Common myeloid progenitor, CD34-positive (primary cell): ENCODE measurements around the gene ELAVL4.
A peak's percentile ranks its signal among the peaks of the same experiment; 100 is the strongest.

Experiments used
- CTCF ChIA-PET: fragments of 350-600 bp; sonication (Branson Sonifier 250); formaldehyde crosslinking; loops from one replicate; lab custom pipeline; 2021; ENCODE audit warnings: antibody characterized with exemption; lab: Charles Lee
- POLR2A ChIA-PET: fragments of 350-600 bp; sonication (Branson Sonifier 250); formaldehyde crosslinking; loops from one replicate; lab custom pipeline; 2021; ENCODE audit warnings: antibody characterized with exemption; lab: Charles Lee
- DNase-seq, 3 donors: peaks; one replicate each; pipeline versions ENCODE4 v3.0.0 to v3.0.0-alpha.2; 2013
- H3K27ac ChIP-seq, 2 experiments: 1 replicate in 1 of 2; 2 replicates in 1 of 2; pipeline ENCODE4 v1.7.0; 2013; ENCODE audit warnings: inconsistent platforms in 2 of 2, low read length in 2 of 2, mild to moderate bottlenecking in 2 of 2, low read depth in 1 of 2, moderate library complexity in 1 of 2; ENCODE audit not compliant: severe bottlenecking in 2 of 2, insufficient read depth in 1 of 2, poor library complexity in 1 of 2
- H3K27me3 ChIP-seq, 5 experiments: replicated peaks in 2 of 5; 1 replicate in 3 of 5; 2 replicates in 2 of 5; pipeline versions ENCODE4 v1.6.1 to v1.7.0; 2013; ENCODE audit warnings: low read length in 4 of 5, mild to moderate bottlenecking in 2 of 5, moderate library complexity in 2 of 5, inconsistent platforms in 1 of 5; ENCODE audit not compliant: insufficient read depth in 5 of 5, control insufficient read depth in 4 of 5
- H3K36me3 ChIP-seq, 4 experiments: 1 replicate in 2 of 4; 2 replicates in 2 of 4; pipeline versions ENCODE4 v1.6.1 to v1.7.0; 2013; ENCODE audit warnings: low read length in 3 of 4, control low read depth in 1 of 4, mild to moderate bottlenecking in 1 of 4; ENCODE audit not compliant: control insufficient read depth in 4 of 4, insufficient read depth in 4 of 4
- H3K4me1 ChIP-seq, 4 experiments: 1 replicate in 3 of 4; 2 replicates in 1 of 4; pipeline versions ENCODE4 v1.6.1 to v1.7.1; 2013; ENCODE audit warnings: low read length in 3 of 4, mild to moderate bottlenecking in 3 of 4, control low read depth in 1 of 4, inconsistent platforms in 1 of 4, moderate library complexity in 1 of 4; ENCODE audit not compliant: control insufficient read depth in 4 of 4, insufficient read depth in 4 of 4; ENCODE audit errors: control extremely low read depth in 1 of 4
- H3K4me3 ChIP-seq, 7 experiments: 1 replicate in 4 of 7; 2 replicates in 3 of 7; pipeline versions ENCODE4 v1.5.1 to v1.7.0; 2013; ENCODE audit warnings: mild to moderate bottlenecking in 7 of 7, low read length in 6 of 7, moderate library complexity in 6 of 7, inconsistent platforms in 2 of 7, low read depth in 2 of 7, control low read depth in 1 of 7; ENCODE audit not compliant: insufficient read depth in 4 of 7, control insufficient read depth in 1 of 7; ENCODE audit errors: extremely low read depth in 1 of 7
- H3K9me3 ChIP-seq, 5 experiments: 1 replicate in 4 of 5; 2 replicates in 1 of 5; pipeline versions ENCODE4 v1.6.1 to v1.7.1; 2013; ENCODE audit warnings: low read length in 4 of 5, mild to moderate bottlenecking in 2 of 5, inconsistent platforms in 1 of 5, low read depth in 1 of 5, moderate library complexity in 1 of 5; ENCODE audit not compliant: control insufficient read depth in 4 of 5, insufficient read depth in 2 of 5; ENCODE audit errors: control extremely low read depth in 1 of 5
- WGBS: methylation state at CpG from one replicate; pipeline ENCODE4 v1.1.5; 2013; ENCODE audit not compliant: insufficient coverage; 5-methylcytosine and 5-hydroxymethylcytosine counted together

ELAVL4 gene

DNA sequence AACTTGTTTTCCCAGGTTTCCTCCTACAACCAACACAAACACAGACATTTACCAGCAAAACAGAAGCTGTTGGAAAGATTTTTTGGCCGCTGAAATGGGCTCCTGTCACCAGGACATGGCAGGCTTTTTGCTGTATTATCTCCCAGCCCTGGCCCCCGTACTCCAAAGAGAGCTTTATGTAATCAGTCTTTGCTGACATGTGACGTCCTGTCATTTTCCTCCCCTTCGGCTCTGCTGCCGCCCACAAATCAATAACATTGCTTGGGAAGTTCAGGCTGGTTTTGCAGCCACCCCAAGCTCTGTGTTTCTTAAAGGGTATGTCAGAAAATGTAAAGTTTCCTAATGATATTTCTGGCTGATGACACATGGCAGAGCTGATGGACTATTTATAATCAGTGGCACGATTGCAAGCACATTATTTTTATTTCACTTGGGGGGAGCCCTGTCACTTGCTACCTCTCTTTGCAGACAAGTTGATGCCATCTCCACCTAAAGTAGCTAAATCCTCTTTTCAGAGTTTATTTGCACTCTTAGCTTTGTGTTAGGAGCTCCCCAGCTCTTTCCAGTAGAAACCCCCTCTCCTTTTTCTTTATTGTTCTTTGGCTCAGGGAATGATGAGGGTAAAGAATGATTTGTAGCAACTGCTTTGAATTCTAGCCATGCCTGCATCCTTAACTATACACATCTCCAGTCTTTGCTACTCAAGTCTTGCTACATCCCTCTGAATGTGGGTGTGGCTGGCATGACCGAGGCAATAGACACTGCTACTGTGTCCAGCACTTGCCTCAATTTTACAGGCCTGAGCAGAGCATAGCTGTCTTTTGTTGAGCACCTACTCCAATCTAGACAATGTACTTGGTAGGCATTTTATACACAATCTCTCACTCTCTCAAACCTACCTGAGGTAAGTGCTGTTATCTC lies 67.3 kb downstream of the ELAVL4 start:
- DNase-seq, result no peak
- Histone ChIP-seq H3K9me3 (no peaks in the 10 kb centered on the region), H3K4me1 (peaks cover 0 to under 1% (median 0%) of the 10 kb centered on the region in 4 experiments), H3K36me3 (no peaks in the 10 kb centered on the region), H3K27ac (no peak overlapping the region), H3K4me3 (no peak overlapping the region), H3K27me3 (no peaks in the 10 kb centered on the region)
- POLR2A ChIA-PET, result no interaction called here
- CTCF ChIA-PET, result interaction anchor here (1.0 to 2.0 kb wide), 3 partner anchors 9 to 26 kb away, joined by 3 to 6 read pairs (median 5); no protein-coding TSS in a partner anchor
- 94% methylated on average over 5 of the region's 7 CpGs for WGBS

DNA sequence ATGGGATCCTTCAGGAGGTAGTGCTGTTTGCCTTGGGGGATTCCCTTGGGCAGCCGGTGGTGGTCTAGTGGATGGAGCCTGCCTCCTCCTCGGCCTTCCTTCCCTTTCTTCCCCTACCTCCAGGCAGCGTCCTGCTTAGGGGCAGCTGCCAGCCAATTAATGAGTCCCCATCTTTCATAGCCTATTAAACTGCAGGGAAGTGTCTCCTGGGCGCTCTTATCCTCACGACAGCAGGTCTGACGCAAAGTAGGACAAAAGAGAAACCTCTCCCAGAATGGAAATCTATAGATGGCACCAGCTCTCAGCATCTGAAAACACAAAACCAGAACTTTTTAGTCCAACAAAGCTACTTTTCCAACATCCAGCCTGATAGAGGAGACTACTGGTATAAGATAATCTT lies 69.3 kb downstream of the ELAVL4 start:
- Histone ChIP-seq H3K4me3 (no peak overlapping the region), H3K36me3 (no peaks in the 10 kb centered on the region), H3K9me3 (no peaks in the 10 kb centered on the region), H3K4me1 (peaks cover 2 to 15% (median 6%) of the 10 kb centered on the region in 4 experiments), H3K27me3 (no peaks in the 10 kb centered on the region), H3K27ac (no peak overlapping the region)
- no CpG with 5 or more reads among the region's 6 CpGs for WGBS
- ChIA-PET POLR2A (no interaction called here), CTCF (no interaction called here)
- no peak for DNase-seq

DNA sequence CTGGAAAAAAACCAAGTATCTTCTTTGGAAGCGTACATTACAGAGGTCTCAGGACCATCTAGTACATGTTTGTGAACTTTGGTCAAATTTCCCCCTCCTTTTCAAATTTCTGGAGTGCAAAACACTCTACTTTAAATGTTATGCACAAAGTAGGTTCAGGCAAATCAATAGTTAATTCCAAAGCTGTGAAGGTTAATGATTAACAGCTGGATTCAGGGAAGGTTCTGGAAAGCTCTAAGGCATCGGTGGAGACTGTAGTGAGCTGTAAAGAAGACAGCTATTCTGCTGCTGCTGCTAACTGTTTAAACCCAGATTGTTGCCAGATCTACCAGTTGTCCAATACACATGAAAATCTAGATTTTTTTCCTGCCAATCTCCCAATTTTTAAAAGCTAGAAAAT lies 70.9 kb downstream of the ELAVL4 start:
- no CpG with 5 or more reads among the region's 2 CpGs for WGBS
- DNase-seq, result no peak
- Histone ChIP-seq H3K27ac (no peak overlapping the region), H3K36me3 (no peaks in the 10 kb centered on the region), H3K9me3 (no peaks in the 10 kb centered on the region), H3K4me1 (peaks cover 2 to 27% (median 18%) of the 10 kb centered on the region in 4 experiments), H3K27me3 (no peaks in the 10 kb centered on the region), H3K4me3 (no peak overlapping the region)
- POLR2A ChIA-PET, result no interaction called here
- CTCF ChIA-PET, result no interaction called here

DNA sequence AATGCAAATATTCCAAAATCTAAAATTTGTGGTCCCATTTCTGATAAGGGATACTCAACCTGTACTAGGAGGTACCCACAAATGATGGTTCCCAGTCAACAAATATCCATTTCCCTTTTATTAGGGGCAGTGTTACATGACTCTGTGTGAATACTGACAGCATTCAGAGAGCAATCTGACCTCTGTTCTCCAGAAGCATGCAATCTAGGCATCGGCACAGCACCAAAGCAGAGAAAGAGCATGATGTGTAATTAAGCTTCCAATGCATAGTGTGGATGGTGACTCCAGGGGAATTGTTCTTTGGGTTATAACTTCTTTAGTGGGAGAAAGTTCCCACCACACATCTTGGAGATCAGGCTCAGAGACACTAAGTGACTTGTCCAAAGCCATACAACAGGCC lies 71.6 kb downstream of the ELAVL4 start:
- POLR2A ChIA-PET, result no interaction called here
- CTCF ChIA-PET, result no interaction called here

GRCh38 chr1:50181027-50181663 lies 72.4 kb downstream of the ELAVL4 start:
- ChIA-PET POLR2A (no interaction called here), CTCF (no interaction called here)
- Histone ChIP-seq H3K4me3 (no peak overlapping the region), H3K27ac (no peak overlapping the region), H3K27me3 (no peaks in the 10 kb centered on the region), H3K9me3 (no peaks in the 10 kb centered on the region), H3K4me1 (peaks cover 2 to 27% (median 18%) of the 10 kb centered on the region in 4 experiments), H3K36me3 (no peaks in the 10 kb centered on the region)
- 83% methylated on average over 3 of the region's 3 CpGs for WGBS
- no peak for DNase-seq

More for the DNA sequence above, 71.6 kb downstream of the ELAVL4 start:
- H3K27ac ChIP-seq, result no peak overlapping the region
- H3K4me1 ChIP-seq, result peaks cover 2 to 27% (median 18%) of the 10 kb centered on the region in 4 experiments
- no peak overlapping the region for H3K4me3 ChIP-seq
- no peaks in the 10 kb centered on the region for H3K36me3 ChIP-seq
- no peaks in the 10 kb centered on the region for H3K27me3 ChIP-seq
- H3K9me3 ChIP-seq, result no peaks in the 10 kb centered on the region
- no peak for DNase-seq
- no CpG with 5 or more reads among the region's 1 CpG for WGBS

- POLR2A ChIA-PET, result interaction anchor here (0.7 to 1.2 kb wide), 2 partner anchors 43 to 74 kb away, joined by 3 read pairs; no protein-coding TSS in a partner anchor
- no peaks in the 10 kb centered on the region for H3K36me3 ChIP-seq
- 8% methylated on average over 11 of the region's 12 CpGs for WGBS
Observed at GRCh38 chr1:50183378-50184133, 74.8 kb downstream of the ELAVL4 start.

More at GRCh38 chr1:50183378-50184133, 74.8 kb downstream of the ELAVL4 start:
- H3K27ac ChIP-seq, result peak overlapping the region in 1 of 2 experiments; percentile 32
- no peaks in the 10 kb centered on the region for H3K27me3 ChIP-seq
- no peaks in the 10 kb centered on the region for H3K9me3 ChIP-seq
- peaks cover 2 to 27% (median 18%) of the 10 kb centered on the region in 4 experiments for H3K4me1 ChIP-seq
- CTCF ChIA-PET, result interaction anchor here (1.0 to 1.6 kb wide), 3 partner anchors 11 to 26 kb away, joined by 3 read pairs; no protein-coding TSS in a partner anchor
- peak; percentile 46 to 82 (median 76) for DNase-seq
- H3K4me3 ChIP-seq, result peak overlapping the region in 5 of 7 experiments; percentile 12 to 64 (median 16)
